ENCODE data around the gene ATG4B.

Gene ATG4B

GRCh38 chr2:241612156-241613016 lies 25.1 kb upstream of the ATG4B start:
- H3K27ac ChIP-seq: no peak overlapping the region
- no peak for DNase-seq (ENCODE audit: low read depth, low spot score)

- DNase-seq (ENCODE audit: low read depth, low spot score): no peak
- no peak overlapping the region for H3K27ac ChIP-seq
Measured at GRCh38 chr2:241613017-241613780, 24.3 kb upstream of the ATG4B start.

GRCh38 chr2:241615041-241615440 lies 22.5 kb upstream of the ATG4B start:
- H3K27ac ChIP-seq: no peak overlapping the region
- DNase-seq (ENCODE audit: low read depth, low spot score): no peak

- DNase-seq (ENCODE audit: low read depth, low spot score): no peak
- no peak overlapping the region for H3K27ac ChIP-seq
Measured at GRCh38 chr2:241615522-241616052, 21.9 kb upstream of the ATG4B start.

GRCh38 chr2:241616168-241617125 lies 21.0 kb upstream of the ATG4B start:
- no peak for DNase-seq (ENCODE audit: low read depth, low spot score)
- no peak overlapping the region for H3K27ac ChIP-seq

GRCh38 chr2:241617431-241618154 lies 19.9 kb upstream of the ATG4B start:
- DNase-seq (ENCODE audit: low read depth, low spot score): no peak
- no peak overlapping the region for H3K27ac ChIP-seq

- no peak for DNase-seq (ENCODE audit: low read depth, low spot score)
- H3K27ac ChIP-seq: no peak overlapping the region
Measured at GRCh38 chr2:241618296-241618805, 19.1 kb upstream of the ATG4B start.

GRCh38 chr2:241618829-241619228 lies 18.7 kb upstream of the ATG4B start:
- DNase-seq (ENCODE audit: low read depth, low spot score): no peak
- H3K27ac ChIP-seq: no peak overlapping the region

GRCh38 chr2:241619597-241620418 lies 17.7 kb upstream of the ATG4B start:
- no peak overlapping the region for H3K27ac ChIP-seq
- DNase-seq (ENCODE audit: low read depth, low spot score): no peak

- DNase-seq (ENCODE audit: low read depth, low spot score): peak; percentile 44
- H3K27ac ChIP-seq: peak overlapping the region; percentile 56
Measured at GRCh38 chr2:241620419-241620769, 17.1 kb upstream of the ATG4B start.

- H3K27ac ChIP-seq: no peak overlapping the region
- no peak for DNase-seq (ENCODE audit: low read depth, low spot score)
Measured at GRCh38 chr2:241627675-241628074, 9.8 kb upstream of the ATG4B start.

GRCh38 chr2:241629762-241630435 lies 7.6 kb upstream of the ATG4B start:
- no peak for DNase-seq (ENCODE audit: low read depth, low spot score)

GRCh38 chr2:241632478-241633325 lies 4.8 kb upstream of the ATG4B start:
- H3K27ac ChIP-seq: no peak overlapping the region
- DNase-seq (ENCODE audit: low read depth, low spot score): no peak

More at GRCh38 chr2:241629762-241630435, 7.6 kb upstream of the ATG4B start:
- no peak overlapping the region for H3K27ac ChIP-seq

- no peak overlapping the region for H3K27ac ChIP-seq
- no peak for DNase-seq (ENCODE audit: low read depth, low spot score)
Measured at GRCh38 chr2:241633561-241633960, 3.9 kb upstream of the ATG4B start.

- peak overlapping the region; percentile 95 for H3K27ac ChIP-seq
- DNase-seq (ENCODE audit: low read depth, low spot score): no peak
Measured at GRCh38 chr2:241635756-241636155, 1.7 kb upstream of the ATG4B start.

GRCh38 chr2:241636182-241637017 lies 1.1 kb upstream of the ATG4B start:
- DNase-seq (ENCODE audit: low read depth, low spot score): no peak
- peak overlapping the region; percentile 95 for H3K27ac ChIP-seq
